NCI-H2081 (cell line): ENCODE measurements around the gene FAR1.
A peak's percentile ranks its signal among the peaks of the same experiment; 100 is the strongest.
"Not testable (repeated sequence)": the region's sequence is repeated elsewhere in the genome, so short reads cannot be mapped to it uniquely, and the experiment has no call there.

ENCODE experiments used
- DNase-seq, 2 experiments: peaks; one replicate each; lab custom pipeline; 2025; lab: John Stamatoyannopoulos, UW

FAR1 gene

GRCh38 chr11:13668102-13668956 is at the start of gene FAR1:
FAR1 (plus strand) TSS chr11:13668668; CDS start chr11:13694766, 26,098 bp downstream.
- DNase-seq = peak; percentile 98 to 99

GRCh38 chr11:13620063-13620462 is 48.4 kb upstream of the FAR1 start:
- DNase-seq = no peak

GRCh38 chr11:13626818-13627217 is 41.6 kb upstream of the FAR1 start:
- not testable (repeated sequence) for DNase-seq

GRCh38 chr11:13628634-13629033 is 39.8 kb upstream of the FAR1 start:
- DNase-seq = not testable (repeated sequence)

GRCh38 chr11:13629779-13630178 is 38.7 kb upstream of the FAR1 start:
- DNase-seq = no peak

GRCh38 chr11:13635290-13635689 is 33.2 kb upstream of the FAR1 start:
- no peak for DNase-seq

GRCh38 chr11:13635804-13636203 is 32.7 kb upstream of the FAR1 start:
- no peak for DNase-seq

GRCh38 chr11:13637125-13638069 is 31.1 kb upstream of the FAR1 start:
- DNase-seq = no peak

GRCh38 chr11:13638422-13638821 is 30.0 kb upstream of the FAR1 start:
- DNase-seq = no peak

GRCh38 chr11:13644997-13645687 is 23.3 kb upstream of the FAR1 start:
- DNase-seq = no peak

- no peak for DNase-seq
These were observed 21.1 kb upstream of the FAR1 start for GRCh38 chr11:13647391-13647790.

- no peak for DNase-seq
These were observed 18.8 kb upstream of the FAR1 start for GRCh38 chr11:13649619-13650018.

GRCh38 chr11:13651515-13651914 is 17.0 kb upstream of the FAR1 start:
- not testable (repeated sequence) for DNase-seq

- DNase-seq = no peak
These were observed 7.3 kb upstream of the FAR1 start for GRCh38 chr11:13661074-13661623.

GRCh38 chr11:13663631-13664071 is 4.8 kb upstream of the FAR1 start:
- no peak for DNase-seq

GRCh38 chr11:13664351-13664750 is 4.1 kb upstream of the FAR1 start:
- DNase-seq = no peak

GRCh38 chr11:13666708-13667107 is 1.8 kb upstream of the FAR1 start:
- DNase-seq = peak in 1 of 2 experiments; percentile 8

GRCh38 chr11:13667245-13667644 is 1.2 kb upstream of the FAR1 start:
- peak in 1 of 2 experiments; percentile 1 for DNase-seq

- DNase-seq = no peak
These were observed 720 bp upstream of the FAR1 start for GRCh38 chr11:13667795-13668101.

GRCh38 chr11:13668957-13669521 is 571 bp downstream of the FAR1 start:
- DNase-seq = peak; percentile 20 to 48
